Right renal cortex interstitium (tissue), 3 donors: Measurements from ENCODE around the gene CT45A1. TPM values are rescaled to one million over a fixed set of nuclear protein-coding genes. Genes with fewer than 3 reads are reported as not detected.
"Not testable (repeated sequence)": the region's sequence is repeated elsewhere in the genome, so short reads cannot be mapped to it uniquely, and the experiment has no call there.

Experiments
- DNase-seq, 3 donors: peaks; one replicate each; pipeline ENCODE4 v3.0.0-alpha.2; 2013; ENCODE audit warnings: low read depth in 3 of 3, low spot score in 2 of 3
- polyA plus RNA-seq, 3 donors: library from polyadenylated mRNA; unstranded; fragments of 120-200 nt; gene quantifications; one replicate each; pipeline ENCODE4 v1.2.1, GENCODE V29; 2013; ENCODE audit not compliant: insufficient read length in 3 of 3

The CT45A1 gene
- not detected for polyA plus RNA-seq

- DNase-seq: not testable (repeated sequence)
These were observed at the start of gene CT45A1 for GRCh38 chrX:135713183-135713689. Gene CT45A1, plus strand, starts transcription at chrX:135713639. Its CDS starts 5,302 bp downstream, at chrX:135718941.

DNA sequence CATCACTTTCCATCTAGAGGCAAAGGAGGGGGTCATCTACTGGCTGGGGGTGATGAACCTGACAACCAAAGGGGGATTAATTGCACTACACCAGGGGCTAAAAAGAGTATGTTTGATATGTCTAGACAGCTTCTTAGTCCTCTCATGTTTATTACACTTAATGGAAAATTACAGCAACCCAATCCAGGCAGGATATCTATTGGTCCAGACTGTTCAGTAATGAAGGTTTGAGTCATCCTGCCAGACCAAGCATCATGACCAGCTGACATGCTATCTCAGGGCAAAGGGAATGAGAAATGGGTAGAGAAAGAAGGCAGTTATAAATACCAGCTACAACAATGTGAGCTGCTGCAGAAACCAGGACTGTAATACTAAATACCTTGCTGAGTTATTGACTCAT, 40.5 kb upstream of the CT45A1 start:
- DNase-seq: not testable (repeated sequence)

GRCh38 chrX:135688137-135688536, 25.3 kb upstream of the CT45A1 start:
- DNase-seq: no peak

DNA sequence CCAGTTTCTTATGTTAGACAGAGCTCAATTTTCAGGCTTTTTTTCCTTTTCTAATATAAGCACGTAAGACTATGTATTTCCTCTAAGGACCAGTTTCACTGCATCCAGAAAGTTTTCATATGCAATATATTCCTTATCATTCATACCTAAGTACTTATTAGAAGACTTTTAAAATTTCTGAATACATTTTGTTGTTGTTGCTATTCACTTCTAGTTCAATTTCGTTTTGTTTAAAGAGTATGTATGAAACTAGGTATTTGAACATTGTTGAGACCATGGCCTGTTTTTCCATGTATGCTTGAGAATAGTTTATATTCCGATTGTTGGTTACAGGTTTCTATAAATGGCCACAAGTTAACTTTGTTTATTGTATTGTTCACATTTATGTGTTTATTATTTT, 18.0 kb upstream of the CT45A1 start:
- DNase-seq: no peak

GRCh38 chrX:135697601-135698000, 15.8 kb upstream of the CT45A1 start:
- DNase-seq: no peak

- DNase-seq: no peak
These were observed 14.5 kb upstream of the CT45A1 start for GRCh38 chrX:135698924-135699323.

GRCh38 chrX:135707880-135708279, 5.6 kb upstream of the CT45A1 start:
- DNase-seq: peak in 1 of 3 donors; percentile 1

DNA sequence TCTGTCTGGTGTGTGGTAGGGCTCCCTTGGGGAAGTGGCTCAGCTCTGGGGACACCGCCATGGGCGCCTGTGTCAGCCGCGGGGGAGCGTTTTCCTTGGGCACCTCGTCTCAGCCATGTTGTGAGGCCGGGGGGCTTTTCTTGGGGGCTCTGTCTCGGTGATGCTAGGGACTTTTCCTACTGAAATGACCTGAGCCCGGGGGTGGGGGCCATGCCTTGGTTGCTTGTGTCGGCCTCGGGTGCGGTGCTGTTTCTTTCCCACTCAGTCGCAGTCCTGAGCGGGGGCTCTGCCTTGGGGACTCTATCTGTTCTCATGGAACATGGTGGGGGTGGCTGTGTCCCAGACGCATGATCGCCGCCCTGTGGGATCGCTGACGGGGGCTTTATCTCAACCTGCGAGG, 356 bp downstream of the CT45A1 start:
- DNase-seq: no peak

DNA sequence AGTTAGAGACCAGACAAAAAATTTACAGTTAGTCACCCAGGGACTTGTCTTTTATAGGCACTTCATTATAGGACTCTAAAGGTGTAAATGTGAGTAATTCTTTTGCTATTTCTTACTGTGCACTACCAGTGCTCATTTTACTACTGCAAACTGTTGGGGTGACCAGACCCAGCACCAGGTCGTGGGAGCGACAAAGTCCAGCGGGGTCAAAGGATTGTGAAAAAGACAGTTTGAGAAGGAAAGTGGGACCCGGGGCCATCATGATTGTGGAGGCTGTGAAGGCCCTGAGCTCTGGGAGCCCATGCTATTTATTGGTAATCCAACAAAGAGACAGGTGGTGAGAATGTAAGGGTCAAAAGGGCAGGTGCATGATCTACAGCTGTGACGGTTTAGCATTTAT, 21.2 kb downstream of the CT45A1 start:
- DNase-seq: not testable (repeated sequence)

- DNase-seq: peak in 1 of 3 donors; percentile 4
These were observed 24.1 kb downstream of the CT45A1 start for GRCh38 chrX:135737366-135738071.

GRCh38 chrX:135740681-135741149, 27.3 kb downstream of the CT45A1 start:
- no peak for DNase-seq

- DNase-seq: no peak
These were observed 27.8 kb downstream of the CT45A1 start for GRCh38 chrX:135741192-135741715.

DNA sequence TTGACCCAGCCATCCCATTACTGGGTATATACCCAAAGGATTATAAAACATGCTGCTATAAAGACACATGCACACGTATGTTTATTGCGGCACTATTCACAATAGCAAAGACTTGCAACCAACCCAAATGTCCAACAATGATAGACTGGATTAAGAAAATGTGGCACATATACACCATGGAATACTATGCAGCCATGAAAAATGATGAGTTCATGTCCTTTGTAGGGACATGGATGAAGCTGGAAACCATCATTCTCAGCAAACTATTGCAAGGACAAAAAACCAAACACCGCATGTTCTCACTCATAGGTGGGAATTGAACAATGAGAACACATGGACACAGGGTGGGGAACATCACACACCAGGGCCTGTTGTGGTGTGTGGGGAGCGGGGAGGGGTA, 31.3 kb downstream of the CT45A1 start:
- not testable (repeated sequence) for DNase-seq

- DNase-seq: not testable (repeated sequence)
These were observed 54.7 kb downstream of the CT45A1 start, which contains the start of gene CT45A3 for GRCh38 chrX:135768091-135768490. Gene CT45A3, minus strand, starts transcription at chrX:135768191. Its CDS starts 3,747 bp downstream, at chrX:135764444.

Other genes starting within 250 kb of the CT45A1 start
- gene INTS6L, start 193.0 kb upstream of the CT45A1 start, polyA plus RNA-seq: 10 to 100 TPM; 23.2 to 24.2 (median 23.8) TPM
- gene CT45A3, start 54.6 kb downstream of the CT45A1 start, polyA plus RNA-seq: not detected
- gene CT45A5, start 71.9 kb downstream of the CT45A1 start, polyA plus RNA-seq: not detected
- not detected for gene CT45A6, start 89.1 kb downstream of the CT45A1 start, polyA plus RNA-seq
- not detected for gene CT45A2, start 106.4 kb downstream of the CT45A1 start, polyA plus RNA-seq
- gene CT45A7, start 123.6 kb downstream of the CT45A1 start, polyA plus RNA-seq: not detected
- gene CT45A8, start 140.9 kb downstream of the CT45A1 start, polyA plus RNA-seq: not detected
- gene CT45A9, start 158.2 kb downstream of the CT45A1 start, polyA plus RNA-seq: not detected
- gene CT45A10, start 179.8 kb downstream of the CT45A1 start, polyA plus RNA-seq: not detected
- gene SAGE1, start 180.1 kb downstream of the CT45A1 start, polyA plus RNA-seq: not detected